T1000 (cell line): ENCODE measurements around the gene PHF21B.
"Not testable (repeated sequence)": the region's sequence is repeated elsewhere in the genome, so short reads cannot be mapped to it uniquely, and the experiment has no call there.

ENCODE experiments used
- DNase-seq: peaks from one replicate; lab custom pipeline; 2025; ENCODE audit warnings: mixed read lengths; lab: John Stamatoyannopoulos, UW

PHF21B gene

DNA sequence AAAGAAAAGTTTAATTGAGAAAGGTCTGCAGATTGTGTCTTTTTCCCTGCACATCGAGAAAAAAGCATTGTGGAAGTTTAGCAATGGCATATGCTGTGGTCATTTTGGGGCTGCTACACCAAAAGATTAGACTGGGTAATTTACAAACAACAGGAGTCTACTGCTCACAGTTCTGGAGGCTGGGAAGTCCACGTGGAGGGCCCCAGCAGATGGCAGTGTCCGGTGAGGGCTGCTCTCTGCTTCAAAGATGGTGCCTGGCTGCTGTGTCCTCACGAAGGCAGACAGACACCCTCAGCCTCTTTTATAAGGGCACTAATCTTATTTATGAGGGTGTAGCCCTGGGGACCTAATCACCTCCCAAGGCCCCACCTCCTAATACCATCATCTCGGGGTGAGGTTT is 21.1 kb downstream of the PHF21B start:
- DNase-seq: no peak

DNA sequence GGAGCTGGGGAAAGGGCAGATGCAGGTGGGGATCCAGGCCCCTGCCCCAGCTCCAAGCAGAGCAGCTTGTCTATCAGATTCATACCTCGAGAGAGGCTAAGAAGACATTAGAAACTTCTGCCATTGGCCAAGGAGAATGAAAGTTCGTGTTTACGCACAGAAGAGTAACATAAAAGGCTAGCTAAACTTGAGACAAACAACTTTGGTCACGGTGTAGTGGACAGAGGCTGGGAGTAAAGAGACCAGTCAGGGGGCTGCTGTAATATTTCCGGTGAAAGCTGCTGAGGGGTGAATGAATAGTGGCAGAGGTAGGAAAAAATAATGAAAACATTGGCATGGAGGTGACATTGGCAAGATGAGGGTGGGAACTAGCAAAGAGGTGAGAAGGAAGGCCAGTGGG is 22.9 kb downstream of the PHF21B start:
- no peak for DNase-seq

DNA sequence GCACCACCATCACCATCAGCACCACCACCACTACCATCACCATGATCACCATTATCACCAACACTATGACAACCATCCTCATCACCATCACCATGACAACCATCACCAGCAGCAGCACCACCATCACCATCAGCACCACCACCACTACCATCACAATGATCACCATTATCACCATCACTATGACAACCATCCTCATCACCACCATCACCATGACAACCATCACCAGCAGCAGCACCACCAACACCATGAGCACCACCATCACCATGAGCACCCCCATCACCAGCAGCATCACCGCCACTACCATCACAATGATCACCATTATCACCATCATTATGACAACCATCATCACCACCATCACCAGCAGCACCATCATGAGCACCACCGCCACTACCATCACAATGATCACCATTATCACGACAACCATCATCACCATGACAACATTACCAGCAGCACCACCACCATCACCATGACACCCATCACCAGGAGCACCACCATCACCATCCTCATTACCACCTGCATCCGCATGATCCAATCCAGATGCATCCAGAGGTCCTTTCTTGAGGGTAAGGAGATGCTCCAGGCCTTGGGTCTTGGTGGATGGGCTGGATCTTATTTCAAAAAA is 23.8 kb downstream of the PHF21B start:
- no peak for DNase-seq

DNA sequence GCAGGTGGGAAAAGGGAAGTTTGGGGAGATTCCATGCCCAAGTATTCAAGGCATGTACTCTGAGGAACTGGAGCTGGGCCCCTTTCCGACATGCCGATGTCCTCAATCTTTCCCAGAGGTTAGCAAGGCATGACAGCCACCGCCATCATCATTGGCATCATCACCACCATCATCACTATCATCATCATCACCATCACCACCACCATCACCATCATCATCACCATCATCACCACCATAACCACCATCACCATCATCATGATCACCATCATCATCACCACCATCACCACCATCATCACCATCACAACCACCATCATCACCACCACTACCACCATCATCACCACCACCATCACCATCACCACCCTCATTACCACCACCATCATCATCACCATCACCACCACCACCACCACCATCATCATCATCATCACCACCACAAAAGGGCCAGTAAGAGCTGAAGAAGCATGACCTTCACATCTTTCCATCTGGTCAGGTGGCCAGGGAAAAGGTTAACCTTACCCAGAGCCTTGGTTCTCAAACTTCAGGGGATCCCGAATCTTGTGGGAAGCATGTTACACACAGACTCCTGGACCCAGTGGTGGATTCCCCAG is 25.8 kb downstream of the PHF21B start:
- no peak for DNase-seq

DNA sequence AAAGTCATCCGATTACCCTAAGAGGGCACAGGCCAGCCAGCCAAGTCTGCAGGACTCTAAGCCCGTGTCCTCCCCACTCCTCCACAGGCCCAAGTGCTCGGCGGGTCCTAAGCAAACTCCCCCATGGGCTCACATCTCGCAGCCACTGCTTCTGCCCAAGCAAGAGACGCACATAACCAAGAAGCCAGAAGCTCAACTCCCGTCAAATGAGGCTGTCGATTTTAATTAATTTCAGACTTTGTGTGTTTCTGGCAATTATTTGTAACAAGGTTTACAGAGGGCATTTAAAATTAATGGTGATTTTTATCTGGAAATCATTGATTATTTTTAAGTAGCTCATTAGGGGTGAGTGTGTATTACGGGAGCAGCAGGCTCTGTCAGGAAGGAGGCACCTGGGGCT is 27.4 kb downstream of the PHF21B start:
- no peak for DNase-seq

DNA sequence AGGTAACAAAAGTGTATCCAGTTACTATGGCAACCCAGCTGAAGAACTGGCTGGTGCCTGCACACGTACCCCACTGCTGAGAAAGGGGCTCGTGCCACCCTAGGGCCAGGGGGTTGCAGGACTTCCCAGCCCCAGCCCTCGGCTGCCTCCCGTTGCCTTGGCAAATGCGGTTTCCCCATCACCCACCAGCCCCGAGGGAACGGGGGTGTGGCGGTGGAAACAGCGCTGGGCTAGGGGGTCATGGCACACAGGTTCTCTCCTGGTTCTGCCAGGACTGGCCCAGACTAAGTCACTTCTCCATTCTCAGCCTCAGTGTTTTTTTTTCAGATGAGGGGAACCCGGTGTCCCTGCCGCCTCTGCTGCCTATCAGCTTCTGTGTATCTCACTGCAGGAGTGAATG is 27.9 kb downstream of the PHF21B start:
- no peak for DNase-seq

DNA sequence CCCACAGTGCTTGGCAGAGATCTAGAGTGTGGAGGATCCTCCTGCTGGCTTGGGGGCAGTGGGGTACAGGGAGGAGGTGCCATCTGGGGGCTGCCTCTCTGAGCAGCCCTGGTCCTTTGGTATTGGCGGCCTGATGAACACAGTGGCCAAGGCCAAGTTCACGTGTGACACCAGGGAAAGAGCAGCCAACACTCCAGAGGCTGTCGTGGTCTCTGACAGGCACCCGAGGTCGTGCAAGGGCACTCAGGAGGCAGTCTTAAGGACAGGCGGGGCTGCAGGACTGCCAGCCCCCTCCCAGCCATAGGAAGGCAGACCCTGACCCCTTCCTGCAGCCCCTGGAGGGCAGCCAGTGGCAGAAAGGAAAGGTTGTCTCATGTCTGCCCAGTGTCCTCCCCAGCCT is 30.7 kb downstream of the PHF21B start:
- no peak for DNase-seq

DNA sequence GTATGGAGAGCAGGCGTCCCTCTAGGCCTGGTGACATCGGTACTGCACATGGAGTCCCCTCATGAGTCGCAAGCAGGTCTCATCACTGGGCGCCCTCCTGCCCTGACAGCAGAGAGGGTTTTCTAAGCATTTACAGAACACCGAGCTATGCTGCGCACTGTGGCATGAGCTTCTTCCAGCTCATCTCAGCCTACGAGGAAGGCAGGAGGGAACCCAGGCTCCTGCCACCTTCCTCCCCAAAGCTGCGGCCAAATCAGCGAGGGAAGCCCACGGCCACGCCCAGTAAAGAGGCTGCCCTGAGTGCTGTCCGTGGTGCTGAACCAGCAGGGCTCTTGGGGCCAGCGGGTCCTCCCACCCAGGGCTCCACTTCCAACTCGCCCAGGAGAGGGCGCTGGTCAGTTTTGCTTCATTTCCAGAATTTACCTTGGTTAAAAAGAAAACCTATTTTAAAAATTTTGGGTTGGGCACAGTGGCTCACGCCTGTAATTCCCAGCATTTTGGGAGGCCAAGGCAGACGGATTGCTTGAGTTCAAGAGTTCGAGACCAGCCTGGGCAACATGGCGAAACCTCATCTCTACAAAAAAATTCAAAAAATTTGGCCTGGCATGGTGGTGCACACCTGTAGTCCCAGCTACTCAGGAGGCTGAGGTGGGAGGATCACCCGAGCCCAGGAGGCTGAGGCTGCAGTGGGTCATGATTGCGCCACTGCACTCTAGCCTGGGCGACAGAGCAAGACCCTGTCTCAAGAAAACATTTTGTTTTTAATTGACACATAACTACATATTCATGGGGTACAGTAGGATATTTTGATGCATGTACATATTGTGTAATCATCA is 34.2 kb downstream of the PHF21B start:
- DNase-seq: peak; percentile 26

DNA sequence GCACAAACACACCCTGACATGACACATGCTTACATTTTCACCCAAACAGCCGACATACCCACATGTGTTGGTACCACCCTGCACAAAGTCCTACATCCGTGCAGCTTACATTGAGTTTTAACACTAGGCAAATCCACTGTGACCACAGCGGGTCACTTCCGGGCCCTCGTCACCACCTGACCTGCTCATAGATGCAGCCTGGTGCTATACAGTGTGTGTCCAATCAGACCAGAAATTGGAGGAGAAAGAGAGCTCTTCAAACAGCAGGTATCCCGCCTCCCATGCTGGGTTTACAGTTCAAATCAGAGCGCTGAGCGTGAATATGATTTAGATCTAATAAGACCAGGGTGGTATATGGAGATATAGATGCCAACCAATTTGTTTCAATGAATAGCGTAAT is 35.4 kb downstream of the PHF21B start:
- DNase-seq: no peak

DNA sequence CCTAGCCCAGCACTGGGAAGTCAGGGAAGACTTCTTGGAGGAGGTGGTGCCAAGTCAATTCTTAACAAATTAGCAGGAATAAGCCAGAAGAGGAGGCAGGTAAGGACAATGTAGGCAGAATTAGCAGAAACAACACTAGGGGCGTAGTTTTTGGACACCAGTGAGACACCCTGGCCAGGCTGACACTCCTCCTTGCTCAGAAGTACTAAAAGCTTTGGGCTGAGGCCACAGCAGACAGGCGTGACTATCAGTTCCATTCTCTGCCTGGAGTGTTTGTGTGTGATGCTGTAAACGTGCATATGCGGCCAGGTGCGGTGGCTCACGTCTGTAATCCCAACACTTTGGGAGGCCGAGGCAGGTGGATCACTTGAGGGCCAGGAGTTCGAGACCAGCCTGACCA is 36.0 kb downstream of the PHF21B start:
- DNase-seq: no peak

DNA sequence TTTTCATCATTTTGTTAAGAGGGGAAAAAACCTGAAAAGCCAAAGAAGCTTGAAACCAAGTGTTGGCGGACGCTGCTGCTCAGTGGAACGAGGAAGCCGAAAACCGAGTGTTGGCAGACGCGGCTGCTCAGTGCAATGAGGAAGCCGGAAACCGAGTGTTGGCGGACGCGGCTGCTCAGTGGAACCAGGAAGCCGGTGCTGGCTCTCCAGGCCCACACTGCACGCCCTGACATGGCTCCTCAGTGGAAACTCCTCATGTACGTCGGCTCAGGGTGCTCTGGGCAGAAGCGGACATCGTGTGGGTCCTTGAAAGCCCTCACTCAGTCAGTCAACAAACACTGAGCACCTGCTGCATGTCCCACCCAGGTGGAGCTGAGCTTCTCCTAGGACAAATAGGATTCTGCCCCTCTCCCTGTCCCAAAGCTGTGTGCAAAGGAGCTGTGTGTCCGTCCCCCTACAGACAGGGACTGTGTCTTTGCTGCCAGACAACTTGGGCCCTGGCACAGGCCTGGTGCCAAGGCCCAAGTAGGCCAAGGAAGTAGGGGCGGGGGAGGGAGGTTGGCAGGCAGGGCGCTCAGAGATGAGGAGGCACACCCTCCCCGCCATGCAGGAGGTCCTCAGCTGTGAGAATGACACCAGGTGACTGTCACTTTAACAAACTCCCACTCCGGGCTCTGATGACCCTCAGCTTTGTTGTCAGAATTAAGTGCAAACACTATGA is 37.3 kb downstream of the PHF21B start:
- DNase-seq: no peak

DNA sequence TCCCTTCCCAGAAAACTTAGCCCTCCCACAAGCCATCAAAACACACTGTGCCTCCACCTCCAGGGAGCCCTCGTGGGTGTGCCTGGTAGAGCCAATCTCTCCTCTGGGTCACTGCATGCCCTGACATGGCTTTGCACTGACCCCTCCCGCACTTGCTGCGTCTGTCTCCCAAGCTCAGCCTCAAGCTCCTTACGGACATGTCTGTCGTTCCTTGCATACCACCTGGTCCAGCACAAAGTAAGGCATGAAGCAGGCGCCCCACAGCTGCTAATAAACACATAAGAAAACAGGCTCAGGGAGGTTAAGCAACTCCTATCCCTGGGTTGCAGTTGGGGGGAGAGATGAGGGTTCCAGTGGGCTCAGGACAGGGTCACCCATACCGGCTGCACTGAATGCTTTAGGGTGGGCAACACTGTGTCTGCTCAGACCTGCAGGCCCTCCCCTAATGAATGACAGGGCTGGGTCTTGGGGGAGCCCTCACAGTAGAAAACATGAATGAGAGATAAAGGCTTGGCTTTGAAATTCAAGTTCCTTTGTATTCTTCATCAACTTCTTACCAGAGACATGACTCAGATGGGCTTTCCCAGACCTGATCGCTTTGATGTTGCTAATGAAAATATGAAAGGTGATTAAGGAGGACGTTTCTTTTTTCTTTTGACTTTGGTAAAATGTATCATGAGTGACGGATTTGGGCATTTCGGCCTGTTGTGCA is 38.0 kb downstream of the PHF21B start:
- no peak for DNase-seq

DNA sequence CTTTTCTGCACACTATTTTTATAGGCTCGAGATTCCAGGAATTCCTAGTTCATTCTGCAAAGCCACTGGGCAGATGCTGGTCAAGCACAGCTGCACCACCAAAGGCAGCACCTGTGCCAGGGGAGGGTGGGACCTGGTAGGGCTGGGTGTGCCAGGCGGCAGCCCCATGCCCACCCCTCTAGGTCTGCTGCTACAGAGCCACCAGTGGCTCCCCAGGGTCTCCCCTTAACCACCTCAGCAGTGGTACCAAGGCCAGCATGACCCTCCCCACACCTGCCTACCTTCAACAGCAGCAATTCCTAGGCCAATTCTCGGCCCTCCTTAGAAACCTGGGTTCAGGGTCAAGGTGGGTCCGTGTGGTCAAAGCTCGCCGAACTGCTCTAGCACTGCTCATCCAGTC is 39.5 kb downstream of the PHF21B start:
- no peak for DNase-seq

DNA sequence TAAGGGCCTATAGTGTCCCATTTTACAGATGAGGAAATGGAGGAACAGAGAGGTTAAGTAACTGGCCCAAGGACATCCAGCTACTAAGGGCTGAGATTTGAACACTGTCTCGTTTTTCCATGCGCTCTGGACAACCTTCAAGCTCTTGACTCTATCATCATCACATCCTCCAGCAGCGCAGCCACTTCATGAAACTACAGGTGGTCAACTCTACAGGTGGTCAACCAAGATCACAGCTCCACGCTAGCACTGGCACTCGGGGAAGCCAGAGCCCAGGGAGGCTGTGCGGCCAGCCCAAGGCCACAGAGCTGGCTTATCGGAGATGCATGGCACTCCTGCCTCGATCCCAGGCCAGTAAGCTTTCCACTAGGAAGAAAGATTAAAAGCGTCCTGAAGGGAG is 40.0 kb downstream of the PHF21B start:
- DNase-seq: no peak

DNA sequence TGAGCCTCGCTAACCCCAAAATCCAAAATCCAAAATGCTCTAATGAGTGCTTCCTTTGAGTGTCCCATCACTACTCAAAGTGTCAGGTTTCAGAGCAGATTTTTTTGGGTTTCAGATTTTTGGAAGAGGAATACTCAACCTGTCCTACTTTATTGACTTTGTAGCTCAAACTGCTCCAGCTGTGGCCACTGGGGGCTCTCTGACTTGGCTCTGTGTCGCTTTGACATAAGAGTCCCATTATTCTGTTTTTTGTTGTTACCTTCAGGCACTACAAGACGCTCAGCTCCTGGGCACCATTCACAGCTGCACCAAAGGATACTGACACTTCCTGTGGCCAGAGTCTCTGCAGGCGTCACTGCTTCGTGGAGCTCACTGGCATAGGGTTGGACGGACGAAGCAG is 41.1 kb downstream of the PHF21B start:
- no peak for DNase-seq

DNA sequence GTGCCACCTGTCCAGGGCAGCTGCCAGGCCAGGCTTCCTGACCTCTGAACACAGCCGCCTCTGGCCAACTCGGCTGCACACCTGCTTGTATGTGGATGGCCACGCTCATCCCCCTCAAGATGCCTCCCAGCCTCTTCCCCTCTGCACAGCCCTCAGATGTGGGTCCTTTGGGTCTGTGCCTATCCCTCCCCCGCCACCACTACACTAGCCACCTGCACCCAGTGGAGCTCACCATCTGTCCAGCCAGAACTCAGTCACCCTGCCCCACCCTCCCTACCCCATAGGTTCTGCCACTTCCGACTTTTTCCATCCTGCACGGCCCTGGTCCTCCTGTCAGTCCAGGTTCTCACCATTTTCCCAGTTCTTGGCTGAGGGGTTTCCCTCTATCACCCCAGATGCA is 44.6 kb downstream of the PHF21B start:
- DNase-seq: no peak

DNA sequence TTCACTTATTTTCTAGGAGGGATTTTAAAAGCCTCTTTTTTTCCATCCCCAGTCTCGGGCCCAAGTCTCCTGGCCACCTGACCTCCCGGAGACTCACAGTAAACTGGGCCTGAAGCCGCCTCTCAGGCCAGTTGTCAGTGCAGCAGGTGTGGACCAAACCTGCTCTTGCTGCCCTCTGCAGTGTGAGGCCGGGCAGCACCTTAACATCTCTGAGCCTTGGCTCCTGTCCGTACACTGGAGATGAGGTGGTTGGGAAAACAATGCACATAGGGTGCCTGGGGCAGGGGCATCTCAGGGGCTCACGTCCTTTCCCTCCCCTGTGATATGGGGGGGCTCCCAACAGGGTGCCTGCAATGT is 45.1 kb downstream of the PHF21B start:
- no peak for DNase-seq

DNA sequence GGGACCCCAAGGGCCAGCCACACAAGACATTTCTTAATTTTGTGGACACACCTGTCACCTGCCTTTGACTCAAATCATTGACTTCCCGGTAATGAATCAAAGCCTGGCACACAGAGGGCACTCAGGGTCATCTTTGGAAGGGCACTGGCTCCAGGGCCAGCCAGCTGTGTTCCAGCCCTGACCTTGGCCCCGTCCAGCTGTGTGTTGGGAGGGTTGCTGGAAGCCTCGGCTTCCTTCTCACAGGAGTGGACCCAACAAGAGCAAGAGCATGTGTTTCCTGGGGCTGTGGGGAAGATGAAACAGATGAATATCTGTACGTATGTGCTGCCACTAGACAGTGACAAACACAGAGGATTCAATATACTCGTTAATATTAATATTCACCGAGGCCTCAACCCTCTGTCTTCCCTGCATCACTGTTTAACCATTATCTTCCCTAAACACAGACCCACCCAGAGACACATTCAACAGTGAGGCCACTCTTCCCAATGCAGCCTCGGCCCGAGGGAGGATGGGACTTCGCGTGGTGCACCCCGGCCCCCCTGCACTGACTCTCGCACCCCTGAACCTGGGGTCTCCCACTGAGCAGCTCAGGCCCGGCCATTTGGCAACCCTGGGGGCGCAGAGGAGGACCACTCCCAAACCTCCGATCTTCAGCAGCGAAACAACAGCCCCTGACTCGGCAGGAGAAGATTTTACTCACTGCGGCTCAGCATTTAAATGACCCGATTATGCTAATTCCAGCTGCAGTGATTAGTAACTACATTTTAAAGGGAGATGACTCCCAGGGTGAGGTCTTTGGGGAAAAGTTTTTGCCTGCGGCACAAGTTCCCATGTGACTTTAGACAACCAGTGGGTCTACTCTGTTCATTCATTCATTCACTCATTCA is 45.7 kb downstream of the PHF21B start:
- no peak for DNase-seq

DNA sequence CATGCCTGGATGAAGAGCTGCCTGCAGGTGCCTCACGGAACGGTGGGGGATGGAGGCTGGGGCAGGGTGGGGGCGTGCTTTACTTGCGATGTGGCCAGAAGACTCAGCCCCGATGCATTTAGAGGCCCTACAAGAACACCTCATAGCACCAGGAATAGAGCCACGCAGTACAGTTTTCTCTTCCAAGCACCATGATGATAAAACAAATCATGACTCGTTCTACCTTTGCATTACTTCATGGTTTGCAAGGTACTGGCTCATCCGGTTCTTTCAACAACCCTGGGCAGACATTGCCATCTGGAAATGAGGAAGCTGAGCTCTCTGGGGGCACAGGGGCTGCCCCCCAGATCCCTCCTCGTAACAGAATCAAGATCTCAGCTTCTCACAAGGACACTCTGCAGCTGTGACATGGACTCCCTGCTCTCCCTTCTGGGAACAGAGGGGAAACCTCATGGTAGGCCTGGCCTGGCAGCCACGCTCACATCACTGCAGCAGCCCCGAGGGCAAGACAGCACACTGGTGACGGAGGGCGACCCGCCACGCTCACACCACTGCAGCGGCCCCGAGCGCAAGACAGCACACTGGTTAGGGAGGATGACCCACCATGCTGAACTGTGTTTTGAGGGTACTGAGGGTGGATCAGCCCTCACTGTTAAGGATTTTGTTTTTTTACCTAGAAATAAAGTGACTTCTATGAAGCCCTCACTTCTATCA is 46.9 kb downstream of the PHF21B start:
- no peak for DNase-seq

DNA sequence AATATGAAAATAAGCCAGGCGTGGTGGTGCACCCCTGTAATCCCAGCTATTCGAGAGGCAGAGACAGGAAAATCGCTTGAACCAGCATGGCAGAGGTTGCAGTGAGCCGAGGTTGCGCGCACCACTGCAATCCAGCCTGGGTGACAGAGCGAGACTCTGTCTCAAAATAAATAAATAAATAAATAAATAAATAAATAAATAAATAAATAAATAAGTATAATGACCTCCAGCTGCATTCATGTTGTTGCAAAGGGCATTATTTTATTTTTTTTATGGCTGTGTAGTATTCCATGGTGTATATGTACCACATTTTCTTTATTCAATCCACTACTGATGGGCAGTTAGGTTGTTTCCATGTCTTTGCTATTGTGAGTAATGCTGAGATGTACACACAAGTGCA is 48.1 kb downstream of the PHF21B start:
- DNase-seq: not testable (repeated sequence)
